GM12801 (cell line): ENCODE results near the gene FLNB.

Experiments
- CTCF ChIP-seq: IDR thresholded peaks from one replicate; pipeline ENCODE4 v1.5.1; 2011; ENCODE audit warnings: control low read depth; ENCODE audit not compliant: insufficient read length; ENCODE audit errors: extremely low read depth

The FLNB gene

GRCh38 chr3:58157700-58158099 is 149.5 kb downstream of the FLNB start:
- TF ChIP-seq CTCF, result no peak

GRCh38 chr3:58158442-58159153 is 150.4 kb downstream of the FLNB start:
- no peak for TF ChIP-seq CTCF

- TF ChIP-seq CTCF, result no peak
Observed at GRCh38 chr3:58160399-58160798, 152.2 kb downstream of the FLNB start.

- TF ChIP-seq CTCF, result no peak
Observed at GRCh38 chr3:58161435-58162398, 153.5 kb downstream of the FLNB start.

GRCh38 chr3:58163234-58163633 is 155.0 kb downstream of the FLNB start:
- no peak for TF ChIP-seq CTCF

- no peak for TF ChIP-seq CTCF
Observed at GRCh38 chr3:58164199-58164879, 156.1 kb downstream of the FLNB start.
